ENCODE data around the gene RAPGEF2. TPM values are rescaled to one million over a fixed set of nuclear protein-coding genes. Genes with fewer than 3 reads are reported as not detected.

The RAPGEF2 gene
- total RNA-seq, 4 donors from 2014 or later = 14.1 to 30.5 (median 21.4) TPM

DNA sequence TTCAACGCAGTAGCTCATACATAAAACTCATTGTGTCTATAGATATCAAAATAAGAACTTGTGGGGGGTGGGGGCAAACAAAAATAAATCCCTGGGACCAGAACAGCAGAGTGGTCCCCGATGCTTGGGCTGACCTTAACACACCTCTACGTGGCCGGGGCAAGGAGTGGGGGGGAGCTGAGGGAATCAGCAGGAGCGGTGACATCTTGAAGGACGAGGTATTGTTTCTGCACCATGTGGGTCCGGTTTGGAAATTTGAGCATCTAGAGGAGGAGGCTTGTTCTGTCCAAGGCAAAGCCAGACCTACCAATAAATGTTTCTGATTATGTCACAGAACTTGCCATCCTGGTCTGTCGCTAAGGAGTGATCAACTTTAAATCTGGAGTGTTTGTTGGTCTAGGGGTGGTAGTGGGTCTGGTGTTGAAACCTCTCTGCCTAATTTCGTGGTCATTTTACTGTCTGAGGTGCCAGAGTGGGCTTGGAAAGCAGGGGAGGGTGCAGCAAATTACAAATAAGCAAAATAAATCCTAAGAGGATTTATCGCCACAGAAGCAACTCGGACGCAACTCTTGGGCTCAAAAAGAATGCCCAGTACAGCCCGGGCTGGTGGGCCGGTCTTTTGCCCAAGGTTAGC is 774 bp upstream of the RAPGEF2 start:
- H3K9me3 ChIP-seq = no peaks in the 10 kb centered on the region
- H3K27ac ChIP-seq = peak overlapping the region; percentile 95 to 97 (median 96)
- H3K27me3 ChIP-seq = no peaks in the 10 kb centered on the region
- H3K36me3 ChIP-seq = no peaks in the 10 kb centered on the region
- WGBS, 2 donors = 44 to 53% methylated on average over 12 of the region's 14 CpGs
- no peak for DNase-seq
- peak overlapping the region; percentile 87 to 99 (median 92) for H3K4me3 ChIP-seq
- TF ChIP-seq, protein P1, sequence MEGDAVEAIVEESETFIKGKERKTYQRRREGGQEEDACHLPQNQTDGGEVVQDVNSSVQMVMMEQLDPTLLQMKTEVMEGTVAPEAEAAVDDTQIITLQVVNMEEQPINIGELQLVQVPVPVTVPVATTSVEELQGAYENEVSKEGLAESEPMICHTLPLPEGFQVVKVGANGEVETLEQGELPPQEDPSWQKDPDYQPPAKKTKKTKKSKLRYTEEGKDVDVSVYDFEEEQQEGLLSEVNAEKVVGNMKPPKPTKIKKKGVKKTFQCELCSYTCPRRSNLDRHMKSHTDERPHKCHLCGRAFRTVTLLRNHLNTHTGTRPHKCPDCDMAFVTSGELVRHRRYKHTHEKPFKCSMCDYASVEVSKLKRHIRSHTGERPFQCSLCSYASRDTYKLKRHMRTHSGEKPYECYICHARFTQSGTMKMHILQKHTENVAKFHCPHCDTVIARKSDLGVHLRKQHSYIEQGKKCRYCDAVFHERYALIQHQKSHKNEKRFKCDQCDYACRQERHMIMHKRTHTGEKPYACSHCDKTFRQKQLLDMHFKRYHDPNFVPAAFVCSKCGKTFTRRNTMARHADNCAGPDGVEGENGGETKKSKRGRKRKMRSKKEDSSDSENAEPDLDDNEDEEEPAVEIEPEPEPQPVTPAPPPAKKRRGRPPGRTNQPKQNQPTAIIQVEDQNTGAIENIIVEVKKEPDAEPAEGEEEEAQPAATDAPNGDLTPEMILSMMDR (IDR thresholded peaks at IDR 0.05) = no peak
- no peak for TF ChIP-seq POLR2A (IDR thresholded peaks at IDR 0.05)
- intact Hi-C loops (cut with DNase I) = no loop called here
- H3K4me1 ChIP-seq = peaks cover 13 to 36% (median 17%) of the 10 kb centered on the region in 3 donors

DNA sequence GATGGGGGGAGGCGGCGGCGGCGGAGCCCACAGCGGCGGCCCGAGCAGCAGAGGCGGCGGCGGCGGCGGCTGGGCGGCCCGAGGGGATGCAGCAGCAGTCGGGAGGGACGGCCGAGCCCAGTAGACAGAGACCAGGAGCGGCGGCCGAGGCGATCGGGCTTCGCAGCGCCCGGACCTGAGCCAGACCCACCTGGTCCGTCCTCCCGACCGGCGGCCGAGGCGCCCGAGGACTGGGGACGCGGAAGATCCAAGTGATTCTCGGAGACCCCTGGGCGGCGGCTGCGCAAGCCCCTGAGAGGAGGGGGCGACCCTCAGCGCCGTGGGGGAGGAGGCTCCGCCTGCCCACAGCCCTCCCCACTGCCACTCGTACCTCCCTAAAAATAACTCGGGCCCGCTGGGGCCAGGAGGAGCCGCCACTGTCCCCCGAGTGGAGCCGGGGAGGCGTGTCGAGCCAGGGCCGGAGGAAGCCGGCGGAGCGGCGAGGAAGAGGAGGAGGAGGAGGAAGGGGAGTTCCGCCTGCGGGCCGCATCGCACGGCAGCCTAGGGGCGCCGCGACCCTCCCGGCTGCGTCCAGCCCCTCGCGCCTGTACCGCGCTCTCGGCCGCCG is 608 bp downstream of the RAPGEF2 start:
- peak overlapping the region; percentile 95 to 97 (median 96) for H3K27ac ChIP-seq
- no peaks in the 10 kb centered on the region for H3K27me3 ChIP-seq
- peaks cover 13 to 50% (median 25%) of the 10 kb centered on the region in 3 donors for H3K4me1 ChIP-seq
- H3K4me3 ChIP-seq = peak overlapping the region; percentile 87 to 99 (median 92)
- WGBS, 2 donors = 0% methylated on average over 6 of the region's 72 CpGs; no CpG with 5 or more reads in 1 of the 2 donors
- no peaks in the 10 kb centered on the region for H3K36me3 ChIP-seq
- intact Hi-C loops (cut with DNase I) = no loop called here
- DNase-seq = no peak
- TF ChIP-seq POLR2A (IDR thresholded peaks at IDR 0.05) = no peak
- TF ChIP-seq, protein P1 (IDR thresholded peaks at IDR 0.05) = no peak
- H3K9me3 ChIP-seq = no peaks in the 10 kb centered on the region

DNA sequence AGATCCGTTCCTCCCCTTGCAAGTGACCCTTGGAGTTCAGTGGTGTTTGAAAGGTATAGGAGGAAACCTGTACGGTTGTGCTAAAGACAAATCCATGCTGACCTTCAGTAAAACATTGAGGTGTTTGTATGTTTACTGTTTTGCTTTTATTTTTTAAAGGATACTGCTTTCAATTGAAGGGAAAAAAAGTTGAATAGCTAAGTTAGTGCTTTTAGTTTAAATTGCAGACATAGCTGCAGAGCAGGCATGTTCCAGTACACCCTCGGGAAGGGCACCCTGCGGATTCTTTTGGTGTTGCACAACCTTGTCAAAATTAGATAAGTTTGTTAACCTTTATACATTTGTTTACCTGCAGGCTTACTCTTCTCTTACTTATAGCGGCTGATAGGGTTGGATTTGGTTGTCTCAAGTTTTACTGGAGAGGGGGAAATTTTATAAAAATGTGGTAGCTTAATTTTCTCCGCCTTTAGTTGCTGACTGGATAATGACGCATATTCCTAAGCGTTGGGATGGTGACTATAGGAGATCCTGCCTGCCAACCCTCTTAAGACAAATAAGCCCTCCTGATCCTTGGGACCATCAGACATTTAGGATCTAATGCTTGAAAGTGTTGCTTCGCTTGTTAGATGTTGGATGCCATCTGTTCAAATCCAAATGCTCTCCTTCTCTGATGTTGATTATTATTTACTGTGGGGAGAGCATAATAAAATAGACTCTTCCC is 2.0 kb downstream of the RAPGEF2 start:
- intact Hi-C loops (cut with DNase I) = no loop called here
- peaks cover 13 to 55% (median 25%) of the 10 kb centered on the region in 3 donors for H3K4me1 ChIP-seq
- H3K4me3 ChIP-seq = peak overlapping the region; percentile 87 to 99 (median 92)
- no peaks in the 10 kb centered on the region for H3K36me3 ChIP-seq
- 19% methylated on average over 9 of the region's 9 CpGs for WGBS, 2 donors
- no peaks in the 10 kb centered on the region for H3K27me3 ChIP-seq
- no peak for TF ChIP-seq POLR2A (IDR thresholded peaks at IDR 0.05)
- TF ChIP-seq, protein P1 (IDR thresholded peaks at IDR 0.05) = peak in 1 of 6 experiments; percentile 6
- peak overlapping the region; percentile 95 to 97 (median 96) for H3K27ac ChIP-seq
- H3K9me3 ChIP-seq = no peaks in the 10 kb centered on the region
- no peak for DNase-seq

DNA sequence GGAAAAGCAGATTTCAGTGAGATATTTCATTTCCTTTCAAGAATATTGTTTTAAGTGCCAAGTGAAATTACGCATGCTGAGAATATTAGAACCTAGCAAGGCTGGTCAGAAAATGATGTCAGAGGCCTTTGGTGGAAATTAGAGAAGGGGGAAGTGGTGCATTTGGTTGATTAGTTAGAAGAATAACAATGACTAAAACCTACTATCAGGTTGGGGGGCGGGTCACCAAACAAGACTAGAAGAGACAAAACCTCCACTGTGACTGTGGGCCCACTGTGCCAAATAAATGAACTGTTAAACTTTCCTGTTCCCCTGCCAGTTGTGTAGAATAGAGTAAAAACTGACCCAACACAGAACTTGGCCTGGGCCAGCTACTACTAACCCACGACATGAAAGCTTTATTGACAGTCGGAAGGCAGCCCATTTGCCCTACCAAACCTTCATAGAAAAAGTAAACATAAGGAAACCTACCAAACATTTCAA is 2.9 kb downstream of the RAPGEF2 start:
- peak overlapping the region in 2 of 4 donors; percentile 6 to 96 for H3K27ac ChIP-seq

More for the DNA sequence above, 2.9 kb downstream of the RAPGEF2 start:
- WGBS, 2 donors = 45 to 58% methylated on average over 4 of the region's 4 CpGs
- no peaks in the 10 kb centered on the region for H3K36me3 ChIP-seq
- no peaks in the 10 kb centered on the region for H3K9me3 ChIP-seq
- intact Hi-C loops (cut with DNase I) = no loop called here
- TF ChIP-seq POLR2A (IDR thresholded peaks at IDR 0.05) = no peak
- TF ChIP-seq, protein P1 (IDR thresholded peaks at IDR 0.05) = no peak
- H3K27me3 ChIP-seq = no peaks in the 10 kb centered on the region
- DNase-seq = no peak
- peaks cover 13 to 60% (median 25%) of the 10 kb centered on the region in 3 donors for H3K4me1 ChIP-seq
- peak overlapping the region in 2 of 4 donors; percentile 94 to 99 for H3K4me3 ChIP-seq
